SU-DHL-6 (cell line): ENCODE data around the gene CTNND2.

Source experiments
- H2AFZ ChIP-seq: fragments of 200-600 bp; sonication (generic); 2 replicates; pipeline ENCODE4 v1.6.1; 2014; ENCODE audit warnings: low read depth, mild to moderate bottlenecking, moderate library complexity, mixed read lengths, antibody characterized with exemption, low read length; ENCODE audit not compliant: severe bottlenecking
- H3F3A ChIP-seq: fragments of 200-600 bp; shearing (Covaris generic); 2 replicates; pipeline ENCODE4 v1.6.0; 2016; ENCODE audit warnings: antibody characterized with exemption, mild to moderate bottlenecking; ENCODE audit not compliant: insufficient read depth
- H3K27ac ChIP-seq: fragments of 200-600 bp; sonication (generic); 2 replicates; pipeline ENCODE4 v1.5.1; 2016; ENCODE audit warnings: low read depth, mild to moderate bottlenecking, low read length, moderate library complexity, mixed read lengths
- H3K27me3 ChIP-seq: fragments of 200-600 bp; sonication (generic), shearing (Covaris generic); 2 replicates; pipeline ENCODE4 v1.6.0; 2014; ENCODE audit warnings: mild to moderate bottlenecking, low read length
- H3K36me3 ChIP-seq: fragments of 200-600 bp; sonication (generic); 2 replicates; pipeline ENCODE4 v1.6.1; 2014; ENCODE audit warnings: mild to moderate bottlenecking, low read length, mixed read lengths
- H3K4me2 ChIP-seq: fragments of 300-600, 200-600 bp; shearing (Covaris generic), sonication (generic); 2 replicates; pipeline ENCODE4 v1.6.0; 2014; ENCODE audit warnings: low read length, low read depth, mild to moderate bottlenecking; ENCODE audit not compliant: poor library complexity, severe bottlenecking
- H3K4me3 ChIP-seq: fragments of 200-600 bp; sonication (generic); 2 replicates; pipeline ENCODE4 v1.5.1; 2014; ENCODE audit warnings: antibody characterized with exemption, low read length, mild to moderate bottlenecking, mixed read lengths; ENCODE audit not compliant: insufficient read depth, poor library complexity, severe bottlenecking
- H3K79me2 ChIP-seq: fragments of 200-600 bp; sonication (generic); 2 replicates; pipeline ENCODE4 v1.6.1; 2014; ENCODE audit warnings: mild to moderate bottlenecking, low read length, moderate library complexity; ENCODE audit not compliant: insufficient read depth
- H3K9ac ChIP-seq: fragments of 200-600 bp; sonication (generic); 2 replicates; pipeline ENCODE4 v1.7.0; 2014; ENCODE audit warnings: mild to moderate bottlenecking, low read length
- H3K9me2 ChIP-seq: fragments of 200-600 bp; sonication (generic); replicated peaks from 2 replicates; pipeline ENCODE4 v1.6.1; 2014; ENCODE audit warnings: low read length; ENCODE audit not compliant: insufficient read depth
- H3K9me3 ChIP-seq: fragments of 200-600 bp; sonication (generic); 2 replicates; pipeline ENCODE4 v1.6.1; 2014; ENCODE audit warnings: low read length, mixed read lengths; ENCODE audit not compliant: insufficient read depth
- H4K20me1 ChIP-seq: fragments of 200-600 bp; sonication (generic); 2 replicates; pipeline ENCODE4 v1.6.1; 2014; ENCODE audit warnings: low read depth, mild to moderate bottlenecking, antibody characterized with exemption, low read length, moderate library complexity, mixed read lengths
- CTCF ChIP-seq: fragments of 200-600 bp; sonication (generic); IDR thresholded peaks from one replicate; pipeline ENCODE4 v1.5.1; 2017; ENCODE audit warnings: antibody characterized with exemption, mild to moderate bottlenecking, low read length, moderate library complexity; ENCODE audit not compliant: insufficient read depth, poor library complexity, severe bottlenecking
- EZH2phosphoT487 ChIP-seq: fragments of 200-600 bp; sonication (generic), shearing (Covaris generic); conservative IDR thresholded peaks from 2 replicates; pipeline ENCODE4 v1.6.1; 2018; ENCODE audit warnings: mild to moderate bottlenecking, antibody characterized with exemption, low read length, moderate library complexity, mixed read lengths

Gene CTNND2

DNA sequence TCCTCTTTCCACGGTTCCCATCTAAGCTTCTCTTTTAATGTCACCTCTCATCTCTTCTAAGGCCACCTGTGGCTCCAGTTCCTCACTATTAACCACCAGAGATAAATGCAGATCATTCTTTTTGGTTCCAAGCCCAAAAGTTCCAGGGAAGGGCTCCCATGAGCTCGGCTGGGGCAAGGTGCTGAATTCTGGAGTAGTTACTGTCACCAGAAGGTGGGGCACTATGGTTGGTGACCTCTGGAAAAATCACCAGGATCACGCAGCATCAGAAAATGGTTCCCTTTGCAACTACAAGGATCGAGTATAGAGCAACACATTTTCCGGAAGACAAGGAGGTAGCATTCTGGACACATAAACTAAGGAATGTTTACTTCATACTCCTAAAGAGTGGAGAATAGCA lies 614.5 kb downstream of the CTNND2 start:
- Histone ChIP-seq H3F3A (no peaks in the 10 kb centered on the region), H3K27me3 (no peaks in the 10 kb centered on the region), H3K9ac (no peak overlapping the region), H3K4me2 (no peak overlapping the region), H4K20me1 (no peaks in the 10 kb centered on the region), H3K79me2 (no peaks in the 10 kb centered on the region), H2AFZ (no peak overlapping the region), H3K9me2 (no peaks in the 10 kb centered on the region), H3K4me3 (no peak overlapping the region), H3K27ac (no peak overlapping the region), H3K9me3 (no peaks in the 10 kb centered on the region), H3K36me3 (no peaks in the 10 kb centered on the region)
- no peak for TF ChIP-seq EZH2phosphoT487
- TF ChIP-seq CTCF, result no peak

DNA sequence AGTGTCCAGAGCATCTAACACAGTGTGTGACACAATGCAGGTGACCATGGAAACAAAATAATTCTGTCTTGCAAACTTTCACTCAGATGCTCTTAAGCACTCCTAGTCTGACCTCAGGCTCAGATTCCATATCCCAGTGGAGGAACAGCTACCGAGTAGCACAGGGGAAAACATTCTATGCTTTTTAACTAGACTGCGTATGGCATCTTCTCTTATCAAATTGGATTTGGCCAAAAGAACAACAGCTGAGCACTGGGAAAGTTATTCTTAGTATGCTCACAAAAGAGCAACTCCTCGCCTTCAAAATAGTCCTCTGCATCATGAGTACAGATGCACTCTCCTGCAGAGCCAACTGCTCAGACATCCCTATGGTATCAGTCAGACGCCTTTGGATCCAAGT lies 615.0 kb downstream of the CTNND2 start:
- Histone ChIP-seq H3K9me2 (no peaks in the 10 kb centered on the region), H3K9me3 (no peaks in the 10 kb centered on the region)

DNA sequence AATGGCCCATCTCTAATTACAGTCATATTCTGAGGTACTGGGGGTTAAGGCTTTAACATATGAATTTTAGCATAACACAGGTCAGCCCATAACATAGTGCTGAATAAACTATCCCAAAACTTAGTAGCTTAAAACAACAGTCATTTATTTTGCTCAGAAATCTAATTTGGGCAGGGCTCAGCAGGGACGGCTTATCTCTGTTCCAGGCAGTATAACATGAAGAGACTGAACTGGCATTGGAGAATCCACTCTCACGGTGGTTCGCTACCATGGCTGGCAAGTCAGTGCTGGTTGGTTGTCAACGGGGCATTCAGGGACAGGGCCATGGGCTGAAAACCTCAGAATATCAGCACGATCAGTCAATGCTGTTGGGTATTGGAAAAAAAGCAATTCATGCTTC lies 622.4 kb downstream of the CTNND2 start:
- TF ChIP-seq CTCF, result no peak
- no peak for TF ChIP-seq EZH2phosphoT487
- Histone ChIP-seq H3K9me2 (no peaks in the 10 kb centered on the region), H3K9ac (no peak overlapping the region), H3F3A (no peaks in the 10 kb centered on the region), H3K27me3 (no peaks in the 10 kb centered on the region), H3K79me2 (no peaks in the 10 kb centered on the region), H3K36me3 (no peaks in the 10 kb centered on the region), H3K27ac (no peak overlapping the region), H2AFZ (no peak overlapping the region), H3K4me3 (no peak overlapping the region), H4K20me1 (no peaks in the 10 kb centered on the region), H3K4me2 (no peak overlapping the region), H3K9me3 (no peaks in the 10 kb centered on the region)

More for the DNA sequence above, 615.0 kb downstream of the CTNND2 start:
- Histone ChIP-seq H4K20me1 (no peaks in the 10 kb centered on the region), H3K9ac (no peak overlapping the region), H2AFZ (no peak overlapping the region), H3K4me2 (no peak overlapping the region), H3K4me3 (no peak overlapping the region), H3F3A (no peaks in the 10 kb centered on the region), H3K79me2 (no peaks in the 10 kb centered on the region), H3K36me3 (no peaks in the 10 kb centered on the region), H3K27me3 (no peaks in the 10 kb centered on the region), H3K27ac (no peak overlapping the region)
- TF ChIP-seq EZH2phosphoT487 (no peak), CTCF (no peak)

GRCh38 chr5:11277323-11277722 lies 626.9 kb downstream of the CTNND2 start:
- H3K79me2 ChIP-seq, result no peaks in the 10 kb centered on the region
- H3F3A ChIP-seq, result no peaks in the 10 kb centered on the region
- H2AFZ ChIP-seq, result no peak overlapping the region
- no peaks in the 10 kb centered on the region for H3K9me2 ChIP-seq
- no peaks in the 10 kb centered on the region for H3K9me3 ChIP-seq
- H3K4me3 ChIP-seq, result no peak overlapping the region
- H3K27me3 ChIP-seq, result no peaks in the 10 kb centered on the region
- TF ChIP-seq CTCF (no peak), EZH2phosphoT487 (no peak)
- H4K20me1 ChIP-seq, result no peaks in the 10 kb centered on the region
- no peak overlapping the region for H3K27ac ChIP-seq
- no peak overlapping the region for H3K4me2 ChIP-seq
- no peaks in the 10 kb centered on the region for H3K36me3 ChIP-seq
- H3K9ac ChIP-seq, result no peak overlapping the region
